SH-SY5Y (cell line): ENCODE results near the gene PDE4A.

Source experiments
- GATA2 ChIP-seq: IDR thresholded peaks from 2 replicates; pipeline ENCODE4 v1.6.1; 2011; ENCODE audit warnings: mild to moderate bottlenecking, low read depth, low read length
- GATA3 ChIP-seq: IDR thresholded peaks from 2 replicates; pipeline ENCODE4 v1.6.1; 2011; ENCODE audit warnings: low read depth, mild to moderate bottlenecking, low read length, moderate library complexity

DNA sequence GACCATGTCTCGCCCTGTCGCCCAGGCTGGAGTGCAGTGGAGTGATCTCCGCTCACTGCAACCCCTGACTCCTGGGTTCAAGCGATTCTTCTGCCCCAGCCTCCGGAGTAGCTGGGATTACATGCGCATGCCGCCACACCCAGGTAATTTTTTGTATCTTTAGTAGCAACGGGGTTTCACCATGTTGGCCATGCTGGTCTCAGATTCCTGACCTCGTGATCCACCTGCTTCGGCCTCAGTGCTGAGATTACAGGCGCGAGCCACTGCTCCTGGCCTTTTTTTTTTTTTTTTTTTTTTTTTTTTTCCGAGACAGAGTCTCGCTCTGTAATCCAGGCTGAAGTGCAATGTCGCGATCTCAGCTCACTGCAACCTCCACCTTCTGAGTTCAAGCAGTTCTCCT is 87.7 kb downstream of the PDE4A start:
- TF ChIP-seq GATA2 (no peak), GATA3 (no peak)
